PC-9 (cell line): Measurements from ENCODE around the gene SNX8. TPM values are rescaled to one million over a fixed set of nuclear protein-coding genes. Genes with fewer than 3 reads are reported as not detected.

Experiments used
- BruUV-seq: library from RNA; stranded (reverse); fragments of 400-500 nt; replicated peaks from 2 replicates; lab custom pipeline; 2021; lab: Mats Ljungman, UMichigan
- CTCF ChIA-PET: fragments of 300-600 bp; sonication (Branson Sonifier 250); formaldehyde crosslinking; loops from one replicate; lab custom pipeline; 2022; ENCODE audit warnings: antibody characterized with exemption; lab: Charles Lee
- POLR2A ChIA-PET: fragments of 300-600 bp; sonication (Branson Sonifier 250); formaldehyde crosslinking; loops from one replicate; lab custom pipeline; 2022; ENCODE audit warnings: antibody characterized with exemption; ENCODE audit not compliant: unreplicated experiment; lab: Charles Lee
- DNase-seq, 2 experiments: peaks; one replicate each; pipeline versions ENCODE4 v3.0.0 to v3.0.0-alpha.2; 2015 to 2022; ENCODE audit warnings: mixed read lengths in 1 of 2
- H2AFZ ChIP-seq: fragments of 200-600 bp; sonication (generic); 2 replicates; pipeline ENCODE4 v1.8.1; 2017; ENCODE audit warnings: antibody characterized with exemption
- H3F3A ChIP-seq: fragments of 200-600 bp; sonication (generic); 2 replicates; pipeline ENCODE4 v1.8.1; 2017; ENCODE audit warnings: antibody characterized with exemption, mild to moderate bottlenecking, low read depth; ENCODE audit not compliant: insufficient read depth
- H3K27ac ChIP-seq: fragments of 200-600 bp; sonication (generic); 2 replicates; pipeline ENCODE4 v1.6.1; 2016; ENCODE audit warnings: mixed run types
- H3K27me3 ChIP-seq: fragments of 200-600 bp; sonication (generic); 2 replicates; pipeline ENCODE4 v1.6.1; 2016; ENCODE audit warnings: low read depth, mixed run types; ENCODE audit not compliant: insufficient read depth
- H3K36me3 ChIP-seq: fragments of 200-600 bp; sonication (generic); 2 replicates; pipeline ENCODE4 v1.6.1; 2016; ENCODE audit warnings: low read depth, mixed run types
- H3K4me1 ChIP-seq: fragments of 200-600 bp; sonication (generic); replicated peaks from 2 replicates; pipeline ENCODE4 v1.6.1; 2016; ENCODE audit warnings: mixed run types; ENCODE audit not compliant: insufficient read depth
- H3K4me2 ChIP-seq: fragments of 200-600 bp; sonication (generic); 2 replicates; pipeline ENCODE4 v1.6.1; 2017; ENCODE audit warnings: mixed run types
- H3K4me3 ChIP-seq: fragments of 200-600 bp; sonication (generic); 2 replicates; pipeline ENCODE4 v1.6.1; 2016; ENCODE audit warnings: mixed run types
- H3K79me2 ChIP-seq: fragments of 200-600 bp; sonication (generic); 2 replicates; pipeline ENCODE4 v1.6.1; 2017; ENCODE audit warnings: low read depth, mixed run types
- H3K9me2 ChIP-seq: fragments of 200-600 bp; sonication (generic); 2 replicates; pipeline ENCODE4 v1.8.1; 2017; ENCODE audit warnings: mild to moderate bottlenecking; ENCODE audit not compliant: insufficient read depth
- H3K9me3 ChIP-seq: fragments of 200-600 bp; sonication (generic); 2 replicates; pipeline ENCODE4 v1.8.1; 2016; ENCODE audit warnings: low read depth; ENCODE audit not compliant: insufficient read depth
- H4K20me1 ChIP-seq: fragments of 200-600 bp; sonication (generic); 2 replicates; pipeline ENCODE4 v1.8.1; 2017; ENCODE audit not compliant: insufficient read depth
- EZH2 ChIP-seq: fragments of 200-600 bp; sonication (generic); IDR thresholded peaks from 2 replicates; pipeline ENCODE4 v1.8.0; 2017; ENCODE audit warnings: antibody characterized with exemption, low read depth
- intact Hi-C: fragments of 100-400 bp; cut with micrococcal nuclease; formaldehyde crosslinking; loops from one replicate; pipeline ENCODE4 v1.10.0; 2022; ENCODE audit not compliant: unreplicated experiment
- total RNA-seq: library from RNA; stranded (reverse); gene quantifications from 2 replicates; pipeline ENCODE4 v1.2.3, GENCODE V29; 2021
- TF ChIP-seq, protein P1 (sequence below): fragments of 200-600 bp; sonication (generic); conservative IDR thresholded peaks from 2 replicates; pipeline ENCODE4 v1.6.1; 2017; ENCODE audit warnings: mixed run types, antibody characterized with exemption, mild to moderate bottlenecking, moderate library complexity

The SNX8 gene
- total RNA-seq, 1 experiment from 2014 or later: 102 TPM

DNA sequence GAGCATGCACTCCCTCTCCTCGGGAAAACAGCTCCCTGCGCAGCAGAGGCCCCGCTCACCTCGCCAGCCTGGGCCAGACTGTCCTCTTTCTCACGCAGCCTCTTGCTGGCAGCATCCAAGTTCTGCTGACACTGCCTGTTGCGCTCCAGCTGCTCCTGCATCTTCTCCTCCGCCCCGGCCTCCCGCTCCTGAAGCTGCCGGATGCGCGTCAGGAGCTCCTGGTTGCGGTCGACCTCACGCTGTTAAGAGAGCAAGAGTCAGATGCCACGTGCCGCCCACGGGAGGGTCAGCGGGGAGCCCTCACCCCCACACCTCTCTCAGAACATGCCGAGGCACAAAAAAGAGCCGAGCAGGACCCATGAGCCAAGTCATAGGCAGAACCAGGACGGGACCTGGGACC, 91.7 kb downstream of the SNX8 start:
- Histone ChIP-seq H3K79me2 (no peaks in the 10 kb centered on the region), H3F3A (peaks cover 8% of the 10 kb centered on the region; the same call in 1 of the 2 replicates), H3K4me2 (no peak overlapping the region), H3K4me3 (no peak overlapping the region), H3K36me3 (peaks cover 25% of the 10 kb centered on the region), H3K4me1 (no peaks in the 10 kb centered on the region), H4K20me1 (peaks cover 8% of the 10 kb centered on the region), H2AFZ (no peak overlapping the region), H3K27ac (no peak overlapping the region), H3K9me2 (no peaks in the 10 kb centered on the region), H3K27me3 (no peaks in the 10 kb centered on the region), H3K9me3 (no peaks in the 10 kb centered on the region)
- ChIA-PET POLR2A (no interaction called here), CTCF (interaction anchor here (0.6 kb wide), 1 partner anchor 555 kb away, joined by 10 read pairs; no protein-coding TSS in a partner anchor)
- no peak for DNase-seq
- BruUV-seq: no TSS peak
- intact Hi-C loops: loop anchor here (10.0 kb wide), 1 partner anchor 302 kb away; no protein-coding TSS in a partner anchor
- no peak for TF ChIP-seq EZH2
- TF ChIP-seq, protein P1, sequence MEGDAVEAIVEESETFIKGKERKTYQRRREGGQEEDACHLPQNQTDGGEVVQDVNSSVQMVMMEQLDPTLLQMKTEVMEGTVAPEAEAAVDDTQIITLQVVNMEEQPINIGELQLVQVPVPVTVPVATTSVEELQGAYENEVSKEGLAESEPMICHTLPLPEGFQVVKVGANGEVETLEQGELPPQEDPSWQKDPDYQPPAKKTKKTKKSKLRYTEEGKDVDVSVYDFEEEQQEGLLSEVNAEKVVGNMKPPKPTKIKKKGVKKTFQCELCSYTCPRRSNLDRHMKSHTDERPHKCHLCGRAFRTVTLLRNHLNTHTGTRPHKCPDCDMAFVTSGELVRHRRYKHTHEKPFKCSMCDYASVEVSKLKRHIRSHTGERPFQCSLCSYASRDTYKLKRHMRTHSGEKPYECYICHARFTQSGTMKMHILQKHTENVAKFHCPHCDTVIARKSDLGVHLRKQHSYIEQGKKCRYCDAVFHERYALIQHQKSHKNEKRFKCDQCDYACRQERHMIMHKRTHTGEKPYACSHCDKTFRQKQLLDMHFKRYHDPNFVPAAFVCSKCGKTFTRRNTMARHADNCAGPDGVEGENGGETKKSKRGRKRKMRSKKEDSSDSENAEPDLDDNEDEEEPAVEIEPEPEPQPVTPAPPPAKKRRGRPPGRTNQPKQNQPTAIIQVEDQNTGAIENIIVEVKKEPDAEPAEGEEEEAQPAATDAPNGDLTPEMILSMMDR: no peak

DNA sequence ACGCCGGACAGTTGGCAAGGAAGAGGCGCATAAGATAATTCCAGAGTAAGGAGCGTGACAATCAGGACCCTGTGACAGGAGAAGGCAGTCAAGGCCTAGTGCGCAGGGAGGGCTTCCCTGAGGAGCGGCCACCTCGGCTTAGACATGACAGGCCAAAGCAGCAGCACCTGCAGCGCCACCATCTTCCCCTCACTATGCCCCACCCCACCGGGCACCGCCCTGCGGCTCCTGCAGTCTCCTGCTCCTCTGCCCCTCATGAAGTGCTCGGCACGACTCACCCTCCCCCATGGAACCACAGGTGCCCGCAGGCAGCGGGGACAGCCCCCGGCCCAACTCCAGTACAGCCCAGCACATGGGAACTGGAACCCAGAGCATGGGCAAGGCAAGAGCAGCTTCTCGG, 93.3 kb downstream of the SNX8 start:
- Histone ChIP-seq H3K9me3 (no peaks in the 10 kb centered on the region), H3K79me2 (no peaks in the 10 kb centered on the region), H3F3A (peaks cover 2% of the 10 kb centered on the region; the same call in 1 of the 2 replicates), H4K20me1 (peaks cover 8% of the 10 kb centered on the region; the same call in 1 of the 2 replicates), H3K9me2 (no peaks in the 10 kb centered on the region), H3K36me3 (peaks cover 15% of the 10 kb centered on the region), H3K4me2 (no peak overlapping the region), H3K27me3 (no peaks in the 10 kb centered on the region), H3K4me1 (no peaks in the 10 kb centered on the region), H2AFZ (no peak overlapping the region), H3K4me3 (no peak overlapping the region), H3K27ac (no peak overlapping the region)
- no TSS peak for BruUV-seq
- ChIA-PET CTCF (no interaction called here), POLR2A (no interaction called here)
- no peak for DNase-seq
- no peak for TF ChIP-seq EZH2
- TF ChIP-seq, protein P1: no peak
- intact Hi-C loops: loop anchor here (10.0 kb wide), 1 partner anchor 304 kb away; no protein-coding TSS in a partner anchor

GRCh38 chr7:2220506-2220905, 93.7 kb downstream of the SNX8 start:
- no TSS peak for BruUV-seq
- no peak for DNase-seq
- Histone ChIP-seq H3K9me2 (no peaks in the 10 kb centered on the region), H3K4me3 (no peak overlapping the region), H3K27ac (no peak overlapping the region), H2AFZ (no peak overlapping the region), H4K20me1 (peaks cover 8% of the 10 kb centered on the region; the same call in 1 of the 2 replicates), H3K4me1 (no peaks in the 10 kb centered on the region), H3K79me2 (no peaks in the 10 kb centered on the region), H3K36me3 (peaks cover 11% of the 10 kb centered on the region), H3K9me3 (no peaks in the 10 kb centered on the region), H3F3A (no peaks in the 10 kb centered on the region), H3K27me3 (no peaks in the 10 kb centered on the region), H3K4me2 (no peak overlapping the region)
- intact Hi-C loops: loop anchor here (10.0 kb wide), 1 partner anchor 304 kb away; no protein-coding TSS in a partner anchor
- ChIA-PET CTCF (no interaction called here), POLR2A (no interaction called here)
- TF ChIP-seq, protein P1: no peak
- no peak for TF ChIP-seq EZH2
